Endometrial microvascular endothelial cells (primary cell): ENCODE results near the gene TMPRSS12. TPM values are rescaled to one million over a fixed set of nuclear protein-coding genes. Genes with fewer than 3 reads are reported as not detected.
"Not testable (repeated sequence)": the region's sequence is repeated elsewhere in the genome, so short reads cannot be mapped to it uniquely, and the experiment has no call there.

Source experiments
- in situ Hi-C: cut with HindIII; loops from 2 replicates; pipeline ENCODE4 v1.10.0; 2017; ENCODE audit warnings: low sequenced_read_pairs, low pct_unique_long_range_greater_than_20kb; ENCODE audit errors: inconsistent ontology term
- total RNA-seq: library from RNA; depleted of rRNA; stranded (reverse); fragments of >200 nt; gene quantifications from one replicate; pipeline ENCODE4 v1.2.3, GENCODE V29; 2015; ENCODE audit errors: inconsistent ontology term

Gene TMPRSS12, protein sequence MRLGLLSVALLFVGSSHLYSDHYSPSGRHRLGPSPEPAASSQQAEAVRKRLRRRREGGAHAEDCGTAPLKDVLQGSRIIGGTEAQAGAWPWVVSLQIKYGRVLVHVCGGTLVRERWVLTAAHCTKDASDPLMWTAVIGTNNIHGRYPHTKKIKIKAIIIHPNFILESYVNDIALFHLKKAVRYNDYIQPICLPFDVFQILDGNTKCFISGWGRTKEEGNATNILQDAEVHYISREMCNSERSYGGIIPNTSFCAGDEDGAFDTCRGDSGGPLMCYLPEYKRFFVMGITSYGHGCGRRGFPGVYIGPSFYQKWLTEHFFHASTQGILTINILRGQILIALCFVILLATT
- not detected for total RNA-seq

- in situ Hi-C loops: no loop called here
Observed at GRCh38 chr12:50842637-50843493, at the start of gene TMPRSS12. TSS of gene TMPRSS12 (plus strand) at chr12:50842926. CDS start at chr12:50842965, 39 bp downstream.

GRCh38 chr12:50799908-50800307, 42.8 kb upstream of the TMPRSS12 start:
- in situ Hi-C loops: no loop called here

DNA sequence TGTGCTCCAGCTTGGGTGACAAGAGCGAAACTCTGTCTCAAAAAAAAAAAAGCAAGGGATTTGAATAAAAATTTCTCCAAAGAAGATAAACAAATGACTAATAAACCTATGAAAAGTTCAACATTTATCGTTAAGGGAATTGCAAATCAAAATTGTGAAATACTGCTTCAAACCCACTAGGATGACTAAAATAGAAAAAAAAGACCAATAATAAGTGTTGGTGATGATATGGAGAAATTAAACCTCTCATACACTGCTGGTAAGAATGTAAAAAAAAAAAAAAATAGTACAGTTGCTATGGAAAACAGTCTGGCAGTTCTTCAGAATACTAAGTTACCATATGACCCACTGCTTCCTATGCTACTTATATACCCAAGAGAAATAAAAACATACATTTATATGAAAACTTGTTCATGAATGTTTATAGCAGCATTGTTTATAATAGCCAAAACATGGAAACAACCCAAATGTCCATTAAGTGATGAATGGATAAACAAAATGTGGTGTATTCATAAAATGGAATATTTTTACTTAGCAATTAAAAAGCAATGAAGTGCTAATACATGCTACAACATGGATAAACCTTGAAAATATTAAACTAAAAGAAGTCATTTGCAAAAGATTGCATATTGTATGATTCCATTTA, 39.4 kb upstream of the TMPRSS12 start:
- in situ Hi-C loops: no loop called here

GRCh38 chr12:50806176-50806575, 36.5 kb upstream of the TMPRSS12 start:
- in situ Hi-C loops: no loop called here

GRCh38 chr12:50809131-50809530, 33.6 kb upstream of the TMPRSS12 start:
- in situ Hi-C loops: not testable (repeated sequence)

- in situ Hi-C loops: not testable (repeated sequence)
Observed at GRCh38 chr12:50814921-50815320, 27.8 kb upstream of the TMPRSS12 start.

- in situ Hi-C loops: no loop called here
Observed at GRCh38 chr12:50820177-50820576, 22.5 kb upstream of the TMPRSS12 start.

DNA sequence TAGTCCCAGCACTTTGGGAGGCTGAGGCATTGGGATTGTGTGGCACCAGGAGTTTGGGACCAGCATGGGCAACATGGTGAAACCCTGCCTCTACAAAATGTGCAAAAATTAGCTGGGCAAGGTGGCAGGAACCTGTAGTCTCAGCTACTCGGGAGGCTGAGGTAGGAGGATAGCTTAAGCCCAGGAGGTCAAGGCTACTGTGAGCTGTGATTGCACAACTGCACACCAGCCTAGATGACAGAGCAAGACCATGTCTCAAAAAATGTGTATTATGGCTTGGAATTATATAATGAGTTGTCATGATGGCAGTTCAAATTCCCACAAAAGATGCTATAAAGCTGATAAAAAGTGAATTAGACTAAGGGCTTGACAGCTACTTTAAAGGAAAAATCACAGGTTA, 20.6 kb upstream of the TMPRSS12 start:
- in situ Hi-C loops: no loop called here

GRCh38 chr12:50823724-50824123, 19.0 kb upstream of the TMPRSS12 start:
- in situ Hi-C loops: not testable (repeated sequence)

DNA sequence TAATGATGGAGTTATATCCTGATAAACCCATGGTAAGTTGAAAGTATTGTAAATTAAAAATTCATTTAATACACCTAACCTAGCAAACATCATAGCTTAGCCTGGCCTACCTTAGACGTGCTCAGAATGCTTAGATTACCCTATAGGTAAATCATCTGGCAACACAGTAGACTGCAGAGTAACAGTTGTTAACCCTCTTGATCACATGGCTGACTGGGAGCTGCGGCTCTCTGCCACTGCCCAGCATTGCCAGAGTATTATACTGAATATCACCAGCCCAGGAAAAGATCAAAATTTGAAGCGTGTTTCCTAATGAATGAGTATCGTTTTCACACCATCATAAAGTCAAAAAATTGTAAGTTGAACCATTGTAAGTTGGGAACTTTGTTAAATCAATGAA, 17.8 kb upstream of the TMPRSS12 start:
- in situ Hi-C loops: no loop called here

- in situ Hi-C loops: no loop called here
Observed at GRCh38 chr12:50825372-50825838, 17.3 kb upstream of the TMPRSS12 start.

DNA sequence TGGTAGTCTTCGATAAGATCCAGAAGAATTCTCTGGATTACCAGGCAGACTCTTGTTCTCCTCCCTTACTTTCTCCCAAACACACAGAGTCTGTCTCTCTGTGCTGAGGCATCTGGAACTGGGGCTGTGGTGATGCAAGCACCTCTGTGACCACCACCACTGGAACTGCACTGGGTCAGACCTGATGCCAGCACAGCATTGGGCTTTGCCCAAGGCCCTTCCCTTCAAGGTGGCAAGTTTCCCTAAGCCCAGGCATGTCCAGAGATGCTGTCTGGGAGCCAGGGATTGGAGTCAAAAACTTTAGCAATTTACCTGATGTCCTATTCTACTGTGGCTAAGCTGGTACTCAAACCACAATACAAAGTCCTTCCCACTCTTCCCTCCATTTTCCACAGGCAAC, 14.6 kb upstream of the TMPRSS12 start:
- in situ Hi-C loops: no loop called here

DNA sequence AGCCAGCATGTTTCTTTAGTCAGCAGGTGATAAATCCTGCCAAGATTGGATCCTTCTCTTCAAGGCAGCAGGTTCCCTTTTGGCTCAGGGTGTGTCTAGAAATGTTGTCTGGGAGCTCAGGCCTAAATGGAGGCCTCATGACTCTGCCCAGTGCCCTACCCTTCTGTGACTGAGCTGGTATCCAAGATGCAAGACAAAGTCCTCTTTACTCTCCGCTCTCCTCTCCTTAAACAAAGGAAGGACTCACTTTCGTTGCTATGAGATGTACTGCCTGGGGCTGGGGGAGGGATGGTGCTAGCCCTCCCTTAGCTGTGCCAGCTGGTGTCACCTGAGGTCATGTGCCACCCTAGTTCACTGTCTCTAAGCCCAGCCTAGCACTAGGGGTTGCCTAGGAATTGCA, 13.8 kb upstream of the TMPRSS12 start:
- in situ Hi-C loops: no loop called here

GRCh38 chr12:50833801-50834200, 8.9 kb upstream of the TMPRSS12 start:
- in situ Hi-C loops: not testable (repeated sequence)

- in situ Hi-C loops: no loop called here
Observed at GRCh38 chr12:50839042-50839441, 3.7 kb upstream of the TMPRSS12 start.

DNA sequence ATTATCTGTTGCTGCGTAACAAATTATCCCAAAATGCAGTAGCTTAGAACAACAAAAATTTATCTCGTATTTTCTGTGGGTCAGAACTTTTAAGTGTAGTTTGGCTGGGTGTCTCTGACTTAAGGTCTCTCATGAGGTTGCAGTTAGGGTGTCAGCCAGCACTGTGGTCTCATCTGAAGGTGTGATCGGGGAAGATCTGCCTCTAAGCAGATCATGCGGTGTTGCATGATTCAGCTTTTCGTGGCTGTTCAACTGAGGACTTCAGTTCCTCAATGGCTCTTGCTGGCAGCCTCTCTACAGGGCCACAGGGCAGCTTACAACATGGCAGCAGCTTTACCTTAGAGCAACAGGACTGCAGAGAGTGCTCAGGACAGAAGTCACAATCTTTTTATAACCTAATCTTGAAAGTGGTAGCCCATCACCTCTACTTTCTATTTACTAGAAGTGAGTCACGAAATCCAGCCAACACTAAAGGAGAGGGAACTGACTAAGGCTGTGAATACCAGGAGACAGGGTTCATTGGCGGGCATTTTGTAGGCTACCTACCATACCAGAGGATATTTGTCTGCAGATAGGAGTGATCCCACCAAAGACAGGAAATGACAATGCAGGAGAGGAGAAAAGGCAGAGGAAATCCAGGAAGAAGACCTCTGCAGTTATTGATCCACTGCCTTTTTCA, 1.8 kb upstream of the TMPRSS12 start:
- in situ Hi-C loops: no loop called here

DNA sequence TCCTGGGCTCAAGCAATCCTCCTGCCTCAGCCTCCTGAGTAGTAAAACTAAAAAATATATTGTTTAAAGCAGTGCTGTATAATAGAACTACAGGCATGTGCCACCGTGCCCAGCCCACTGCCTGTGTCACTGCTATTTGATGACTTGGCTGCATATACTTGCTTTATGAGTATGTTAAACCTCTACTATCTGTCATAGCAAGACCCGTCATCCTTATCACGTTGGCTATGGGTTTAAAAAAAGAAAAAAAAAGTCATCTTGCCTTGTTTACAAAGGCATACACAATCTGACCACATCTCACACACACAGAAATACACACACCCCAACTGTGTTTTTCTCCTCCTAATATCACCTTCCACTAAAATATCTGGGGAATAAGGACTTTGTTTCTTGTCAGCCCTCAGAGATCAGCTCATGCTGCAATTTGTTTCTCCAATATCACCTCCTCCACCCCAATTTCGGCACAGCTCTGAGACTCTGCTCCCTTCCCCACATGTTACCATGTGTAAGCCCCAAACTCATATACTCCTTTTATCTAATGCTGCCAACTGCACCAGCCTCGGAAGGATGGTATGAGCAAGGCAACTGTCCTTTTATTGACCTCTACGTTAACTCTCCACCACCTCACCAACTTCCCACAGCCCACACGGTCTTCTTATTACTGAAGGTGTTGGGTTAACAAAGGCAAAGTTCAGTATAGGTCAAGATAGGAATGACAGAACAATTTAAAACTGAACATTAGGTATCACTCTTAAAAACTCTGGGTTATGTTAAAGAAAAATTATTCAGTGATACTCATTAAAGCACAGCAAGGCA, 802 bp upstream of the TMPRSS12 start:
- in situ Hi-C loops: no loop called here

GRCh38 chr12:50845021-50845647, 2.4 kb downstream of the TMPRSS12 start:
- in situ Hi-C loops: no loop called here
